Measurements from ENCODE around the gene SERPINB4.
"Not testable (repeated sequence)": the region's sequence is repeated elsewhere in the genome, so short reads cannot be mapped to it uniquely, and the experiment has no call there.

SERPINB4 gene

GRCh38 chr18:63644142-63644541 is at the start of gene SERPINB4:
Gene SERPINB4 (minus strand): TSS chr18:63644256. CDS start chr18:63643577, 679 bp downstream.
- not testable (repeated sequence) for DNase-seq

- no peak for DNase-seq
Measured at GRCh38 chr18:63689064-63689463, 45.0 kb upstream of the SERPINB4 start.

GRCh38 chr18:63686871-63687270 is 42.8 kb upstream of the SERPINB4 start:
- no peak for DNase-seq

- DNase-seq = peak; percentile 22
Measured at GRCh38 chr18:63684718-63685117, 40.7 kb upstream of the SERPINB4 start.

GRCh38 chr18:63683890-63684289 is 39.8 kb upstream of the SERPINB4 start:
- no peak for DNase-seq

GRCh38 chr18:63683152-63683551 is 39.1 kb upstream of the SERPINB4 start:
- no peak for DNase-seq

GRCh38 chr18:63681449-63682340 is 37.6 kb upstream of the SERPINB4 start:
- no peak for DNase-seq

GRCh38 chr18:63679820-63680606 is 36.0 kb upstream of the SERPINB4 start:
- DNase-seq = no peak

GRCh38 chr18:63677500-63678225 is 33.6 kb upstream of the SERPINB4 start:
- no peak for DNase-seq

- no peak for DNase-seq
Measured at GRCh38 chr18:63676526-63677323, 32.7 kb upstream of the SERPINB4 start.

- DNase-seq = no peak
Measured at GRCh38 chr18:63664571-63664970, 20.5 kb upstream of the SERPINB4 start.

GRCh38 chr18:63661750-63662149 is 17.7 kb upstream of the SERPINB4 start, which contains the start of gene SERPINB3:
Gene SERPINB3 (minus strand): TSS chr18:63661893. CDS start chr18:63661216, 677 bp downstream.
- not testable (repeated sequence) for DNase-seq

- not testable (repeated sequence) for DNase-seq
Measured at GRCh38 chr18:63658920-63659319, 14.9 kb upstream of the SERPINB4 start.

GRCh38 chr18:63650271-63650670 is 6.2 kb upstream of the SERPINB4 start:
- DNase-seq = not testable (repeated sequence)

GRCh38 chr18:63648241-63648640 is 4.2 kb upstream of the SERPINB4 start:
- DNase-seq = no peak

GRCh38 chr18:63646936-63647335 is 2.9 kb upstream of the SERPINB4 start:
- DNase-seq = no peak

- DNase-seq = not testable (repeated sequence)
Measured at GRCh38 chr18:63644694-63645093, 638 bp upstream of the SERPINB4 start.

GRCh38 chr18:63642668-63643356 is 1.2 kb downstream of the SERPINB4 start:
- not testable (repeated sequence) for DNase-seq

- DNase-seq = peak; percentile 37
Measured at GRCh38 chr18:63641157-63641680, 2.8 kb downstream of the SERPINB4 start.

GRCh38 chr18:63637703-63638102 is 6.4 kb downstream of the SERPINB4 start:
- no peak for DNase-seq

GRCh38 chr18:63627819-63628218 is 16.2 kb downstream of the SERPINB4 start:
- DNase-seq = no peak
